Hepatocyte (in vitro differentiated cells): Measurements from ENCODE around the gene PAAF1.

Experiments
- CTCF ChIP-seq: fragments of 200-600 bp; sonication (generic); IDR thresholded peaks from 2 replicates; pipeline ENCODE4 v1.5.1; 2016; ENCODE audit warnings: antibody characterized with exemption, mild to moderate bottlenecking; ENCODE audit not compliant: poor library complexity
- EZH2 ChIP-seq: fragments of 200-600 bp; sonication (generic); IDR thresholded peaks from 2 replicates; pipeline ENCODE4 v1.6.1; 2016; ENCODE audit warnings: antibody characterized with exemption, mild to moderate bottlenecking, borderline replicate concordance
- EZH2phosphoT487 ChIP-seq: fragments of 200-600 bp; sonication (generic); IDR thresholded peaks from one replicate; pipeline ENCODE4 v1.6.1; 2018; ENCODE audit warnings: antibody characterized with exemption, mild to moderate bottlenecking, low read depth, moderate library complexity; ENCODE audit not compliant: unreplicated experiment, severe bottlenecking

GRCh38 chr11:73888244-73888643 is 11.4 kb downstream of the PAAF1 start:
- TF ChIP-seq CTCF, result no peak
- TF ChIP-seq EZH2phosphoT487, result no peak
- TF ChIP-seq EZH2, result no peak
